C4-2B (cell line): ENCODE measurements around the gene EPHB2.
"Not testable (repeated sequence)": the region's sequence is repeated elsewhere in the genome, so short reads cannot be mapped to it uniquely, and the experiment has no call there.

Experiments used
- H3K27ac ChIP-seq: fragments of 450-650 bp; 2 replicates; pipeline ENCODE4 v1.5.1; 2017
- CTCF ChIP-seq: fragments of 450-650 bp; conservative IDR thresholded peaks from 2 replicates; pipeline ENCODE4 v1.5.1; 2017; ENCODE audit warnings: mild to moderate bottlenecking
- ZFX ChIP-seq: fragments of 450-650 bp; IDR thresholded peaks from 2 replicates; pipeline ENCODE4 v1.6.1; 2017

The EPHB2 gene

GRCh38 chr1:22710701-22711049 is at the start of gene EPHB2:
EPHB2 (plus strand) TSS chr1:22710839; CDS start chr1:22710983, 144 bp downstream.
- peak within 1 kb of the TSS; percentile 40 for H3K27ac ChIP-seq
- no peak for TF ChIP-seq ZFX
- TF ChIP-seq CTCF, result no peak

DNA sequence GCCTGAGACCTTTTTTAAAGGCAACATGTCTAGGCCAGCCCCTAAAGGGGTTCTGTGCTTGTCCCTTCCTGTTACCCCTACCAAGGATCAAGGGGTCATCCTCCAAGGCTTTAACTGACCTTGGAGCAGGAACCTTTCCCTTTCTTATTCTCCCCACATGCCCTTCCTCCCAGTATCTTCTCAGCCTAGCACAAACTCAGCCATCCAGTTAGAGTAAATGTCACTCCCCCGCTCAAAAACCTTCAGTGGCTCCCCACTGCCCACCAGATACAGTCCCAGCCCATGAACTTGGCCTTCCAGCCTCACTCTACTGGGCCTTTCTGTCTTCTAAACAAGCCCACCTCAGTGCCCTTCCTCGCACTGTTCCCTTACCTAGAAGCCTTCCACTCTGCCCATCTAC is 48.8 kb upstream of the EPHB2 start:
- H3K27ac ChIP-seq, result no peak overlapping the region
- TF ChIP-seq ZFX, result no peak
- no peak for TF ChIP-seq CTCF

- H3K27ac ChIP-seq, result no peak overlapping the region
- TF ChIP-seq ZFX (no peak), CTCF (no peak)
These were observed 48.3 kb upstream of the EPHB2 start for GRCh38 chr1:22662318-22662717.

DNA sequence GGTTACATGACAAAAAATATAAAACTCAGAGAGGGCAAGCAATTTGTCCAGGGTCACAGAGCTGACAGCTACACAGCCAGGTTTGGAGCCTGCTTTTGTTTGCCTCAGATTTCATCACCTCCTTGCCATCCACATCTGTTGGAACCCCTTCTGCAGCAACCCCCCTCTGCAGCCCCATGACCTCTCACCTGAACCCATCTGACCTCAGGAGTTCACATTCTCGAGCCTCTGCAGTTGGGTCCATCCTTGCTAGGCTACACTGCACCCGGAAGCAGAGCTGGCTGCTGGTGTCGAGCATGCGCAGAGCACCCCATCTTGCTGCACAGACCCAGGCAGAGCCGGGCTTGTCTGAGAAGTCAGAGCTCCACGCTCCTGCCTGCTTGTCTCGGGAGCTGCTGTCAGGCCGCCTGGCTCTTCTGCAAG is 47.6 kb upstream of the EPHB2 start:
- no peak overlapping the region for H3K27ac ChIP-seq
- TF ChIP-seq CTCF (no peak), ZFX (no peak)

DNA sequence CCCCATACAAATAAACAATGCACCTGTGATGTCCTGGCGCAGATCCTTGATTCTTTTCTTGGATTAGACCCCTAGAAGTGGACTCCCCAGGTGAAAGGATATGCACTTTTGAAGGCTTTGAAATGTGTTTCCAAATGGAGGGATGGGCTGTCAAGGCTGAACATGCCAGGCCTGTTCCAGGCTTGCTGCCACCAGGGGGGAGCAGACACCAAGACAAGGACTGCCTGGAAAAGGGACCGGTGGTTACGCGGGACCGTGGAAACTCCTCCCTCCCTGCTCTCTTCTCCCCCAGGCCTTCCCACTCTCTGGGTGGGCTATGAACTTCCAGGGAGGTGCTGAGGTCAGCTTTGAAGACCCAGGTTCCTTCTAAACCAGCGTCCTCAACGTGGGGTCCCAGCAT is 44.9 kb upstream of the EPHB2 start:
- no peak overlapping the region for H3K27ac ChIP-seq
- TF ChIP-seq ZFX (no peak), CTCF (peak; percentile 37)

DNA sequence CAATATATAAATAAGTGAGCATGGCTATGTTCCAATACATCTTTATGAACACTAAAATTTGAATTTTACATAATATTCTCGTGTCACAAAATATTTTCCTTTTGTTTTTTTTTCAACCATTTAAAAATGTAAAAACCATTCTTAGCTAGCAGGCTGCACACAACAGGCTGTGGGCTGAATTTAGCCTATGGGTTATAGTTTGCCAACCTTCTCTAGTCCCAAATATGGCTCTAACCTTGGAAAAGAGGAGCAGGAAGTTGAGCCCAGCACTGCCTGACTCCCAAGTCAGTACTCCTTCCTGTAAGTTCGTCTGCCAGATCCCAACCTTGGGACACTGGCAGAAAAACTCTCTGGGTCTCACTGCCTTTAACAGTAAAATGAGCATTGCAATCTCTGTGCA is 44.2 kb upstream of the EPHB2 start:
- no peak for TF ChIP-seq CTCF
- TF ChIP-seq ZFX, result no peak
- no peak overlapping the region for H3K27ac ChIP-seq

- not testable (repeated sequence) for H3K27ac ChIP-seq
These were observed 41.8 kb upstream of the EPHB2 start for GRCh38 chr1:22668840-22669239.

GRCh38 chr1:22670352-22670975 is 40.2 kb upstream of the EPHB2 start:
- TF ChIP-seq ZFX (no peak), CTCF (no peak)
- H3K27ac ChIP-seq, result no peak overlapping the region
